Right atrium auricular region (tissue), 2 donors: ENCODE measurements around the gene TGFBR2. TPM values are rescaled to one million over a fixed set of nuclear protein-coding genes. Genes with fewer than 3 reads are reported as not detected.

Experiments used
- DNase-seq: peaks from one replicate; pipeline ENCODE4 v3.0.0-alpha.2; 2019; ENCODE audit warnings: low spot score
- H3K27ac ChIP-seq, 2 donors: fragments of 200-600 bp; sonication (generic); 1 replicate in 1 of 2; 2 replicates in 1 of 2; pipeline ENCODE4 v1.5.1; 2016 to 2019
- H3K27me3 ChIP-seq, 2 donors: fragments of 200-600 bp; sonication (generic); one replicate each; pipeline versions ENCODE4 v1.5.1 to v1.6.0; 2017 to 2019
- H3K36me3 ChIP-seq: fragments of 200-600 bp; sonication (generic); one replicate; pipeline ENCODE4 v1.5.1; 2016
- H3K4me1 ChIP-seq, 2 donors: fragments of 200-600 bp; sonication (generic); one replicate each; pipeline versions ENCODE4 v1.5.1 to v1.6.0; 2017 to 2019
- H3K4me3 ChIP-seq, 2 donors: fragments of 200-600 bp; sonication (generic); 1 replicate in 1 of 2; 2 replicates in 1 of 2; pipeline ENCODE4 v1.5.1; 2017 to 2019; ENCODE audit warnings: mild to moderate bottlenecking in 1 of 2, moderate library complexity in 1 of 2
- H3K9me3 ChIP-seq, 2 donors: fragments of 200-600 bp; sonication (generic); one replicate each; pipeline ENCODE4 v1.5.1; 2019
- CTCF ChIP-seq, 2 donors: fragments of 200-600 bp; sonication (generic); IDR thresholded peaks; one replicate each; pipeline ENCODE4 v1.5.1; 2019; ENCODE audit warnings: antibody characterized with exemption in 2 of 2
- total RNA-seq, 2 donors: library from RNA; depleted of rRNA; stranded (reverse); fragments of >200 nt; gene quantifications; one replicate each; pipeline ENCODE4 v1.1.0, GENCODE V29; 2016

Gene TGFBR2
- total RNA-seq, 2 donors from 2014 or later = 205 to 210 TPM

- H3K27me3 ChIP-seq = no peaks in the 10 kb centered on the region
- no peaks in the 10 kb centered on the region for H3K9me3 ChIP-seq
- no peak for DNase-seq
- no peak for TF ChIP-seq CTCF (IDR thresholded peaks at IDR 0.05)
- H3K4me1 ChIP-seq = no peaks in the 10 kb centered on the region
- H3K27ac ChIP-seq = no peak overlapping the region
- no peak overlapping the region for H3K4me3 ChIP-seq
- no peaks in the 10 kb centered on the region for H3K36me3 ChIP-seq
Measured at GRCh38 chr3:30711151-30711550, 104.8 kb downstream of the TGFBR2 start.

- Histone ChIP-seq H3K27ac (no peak overlapping the region), H3K36me3 (no peaks in the 10 kb centered on the region), H3K4me1 (no peaks in the 10 kb centered on the region), H3K9me3 (no peaks in the 10 kb centered on the region), H3K4me3 (no peak overlapping the region), H3K27me3 (no peaks in the 10 kb centered on the region)
- TF ChIP-seq CTCF (IDR thresholded peaks at IDR 0.05) = no peak
- no peak for DNase-seq
Measured at GRCh38 chr3:30711867-30712266, 105.5 kb downstream of the TGFBR2 start.

- no peaks in the 10 kb centered on the region for H3K9me3 ChIP-seq
- no peak for TF ChIP-seq CTCF (IDR thresholded peaks at IDR 0.05)
- H3K36me3 ChIP-seq = no peaks in the 10 kb centered on the region
- H3K4me1 ChIP-seq = no peaks in the 10 kb centered on the region
- DNase-seq = no peak
- H3K27me3 ChIP-seq = no peaks in the 10 kb centered on the region
- no peak overlapping the region for H3K4me3 ChIP-seq
- H3K27ac ChIP-seq = no peak overlapping the region
Measured at GRCh38 chr3:30712991-30713390, 106.6 kb downstream of the TGFBR2 start.

GRCh38 chr3:30713885-30714503 lies 107.6 kb downstream of the TGFBR2 start:
- no peak overlapping the region for H3K27ac ChIP-seq
- no peak for TF ChIP-seq CTCF (IDR thresholded peaks at IDR 0.05)
- DNase-seq = no peak

GRCh38 chr3:30719536-30719935 lies 113.1 kb downstream of the TGFBR2 start:
- Histone ChIP-seq H3K9me3 (no peaks in the 10 kb centered on the region), H3K4me1 (no peaks in the 10 kb centered on the region), H3K27ac (no peak overlapping the region), H3K36me3 (no peaks in the 10 kb centered on the region), H3K4me3 (no peak overlapping the region), H3K27me3 (no peaks in the 10 kb centered on the region)
- no peak for DNase-seq
- no peak for TF ChIP-seq CTCF (IDR thresholded peaks at IDR 0.05)

More at GRCh38 chr3:30713885-30714503, 107.6 kb downstream of the TGFBR2 start:
- Histone ChIP-seq H3K4me1 (no peaks in the 10 kb centered on the region), H3K27me3 (no peaks in the 10 kb centered on the region), H3K9me3 (no peaks in the 10 kb centered on the region), H3K36me3 (no peaks in the 10 kb centered on the region), H3K4me3 (no peak overlapping the region)
